SU-DHL-6 (cell line): Measurements from ENCODE around the gene SMLR1.

ENCODE experiments used
- H2AFZ ChIP-seq: fragments of 200-600 bp; sonication (generic); 2 replicates; pipeline ENCODE4 v1.6.1; 2014; ENCODE audit warnings: low read depth, mild to moderate bottlenecking, moderate library complexity, mixed read lengths, antibody characterized with exemption, low read length; ENCODE audit not compliant: severe bottlenecking
- H3F3A ChIP-seq: fragments of 200-600 bp; shearing (Covaris generic); 2 replicates; pipeline ENCODE4 v1.6.0; 2016; ENCODE audit warnings: antibody characterized with exemption, mild to moderate bottlenecking; ENCODE audit not compliant: insufficient read depth
- H3K27ac ChIP-seq: fragments of 200-600 bp; sonication (generic); 2 replicates; pipeline ENCODE4 v1.5.1; 2016; ENCODE audit warnings: low read depth, mild to moderate bottlenecking, low read length, moderate library complexity, mixed read lengths
- H3K27me3 ChIP-seq: fragments of 200-600 bp; sonication (generic), shearing (Covaris generic); 2 replicates; pipeline ENCODE4 v1.6.0; 2014; ENCODE audit warnings: mild to moderate bottlenecking, low read length
- H3K36me3 ChIP-seq: fragments of 200-600 bp; sonication (generic); 2 replicates; pipeline ENCODE4 v1.6.1; 2014; ENCODE audit warnings: mild to moderate bottlenecking, low read length, mixed read lengths
- H3K4me2 ChIP-seq: fragments of 300-600, 200-600 bp; shearing (Covaris generic), sonication (generic); 2 replicates; pipeline ENCODE4 v1.6.0; 2014; ENCODE audit warnings: low read length, low read depth, mild to moderate bottlenecking; ENCODE audit not compliant: poor library complexity, severe bottlenecking
- H3K4me3 ChIP-seq: fragments of 200-600 bp; sonication (generic); 2 replicates; pipeline ENCODE4 v1.5.1; 2014; ENCODE audit warnings: antibody characterized with exemption, low read length, mild to moderate bottlenecking, mixed read lengths; ENCODE audit not compliant: insufficient read depth, poor library complexity, severe bottlenecking
- H3K79me2 ChIP-seq: fragments of 200-600 bp; sonication (generic); 2 replicates; pipeline ENCODE4 v1.6.1; 2014; ENCODE audit warnings: mild to moderate bottlenecking, low read length, moderate library complexity; ENCODE audit not compliant: insufficient read depth
- H3K9ac ChIP-seq: fragments of 200-600 bp; sonication (generic); 2 replicates; pipeline ENCODE4 v1.7.0; 2014; ENCODE audit warnings: mild to moderate bottlenecking, low read length
- H3K9me2 ChIP-seq: fragments of 200-600 bp; sonication (generic); replicated peaks from 2 replicates; pipeline ENCODE4 v1.6.1; 2014; ENCODE audit warnings: low read length; ENCODE audit not compliant: insufficient read depth
- H3K9me3 ChIP-seq: fragments of 200-600 bp; sonication (generic); 2 replicates; pipeline ENCODE4 v1.6.1; 2014; ENCODE audit warnings: low read length, mixed read lengths; ENCODE audit not compliant: insufficient read depth
- H4K20me1 ChIP-seq: fragments of 200-600 bp; sonication (generic); 2 replicates; pipeline ENCODE4 v1.6.1; 2014; ENCODE audit warnings: low read depth, mild to moderate bottlenecking, antibody characterized with exemption, low read length, moderate library complexity, mixed read lengths
- EZH2phosphoT487 ChIP-seq: fragments of 200-600 bp; sonication (generic), shearing (Covaris generic); conservative IDR thresholded peaks from 2 replicates; pipeline ENCODE4 v1.6.1; 2018; ENCODE audit warnings: mild to moderate bottlenecking, antibody characterized with exemption, low read length, moderate library complexity, mixed read lengths
- TF ChIP-seq, protein P1 (sequence below): fragments of 200-600 bp; sonication (generic); IDR thresholded peaks from one replicate; pipeline ENCODE4 v1.5.1; 2017; ENCODE audit warnings: antibody characterized with exemption, mild to moderate bottlenecking, low read length, moderate library complexity; ENCODE audit not compliant: insufficient read depth, poor library complexity, severe bottlenecking

SMLR1 gene

DNA sequence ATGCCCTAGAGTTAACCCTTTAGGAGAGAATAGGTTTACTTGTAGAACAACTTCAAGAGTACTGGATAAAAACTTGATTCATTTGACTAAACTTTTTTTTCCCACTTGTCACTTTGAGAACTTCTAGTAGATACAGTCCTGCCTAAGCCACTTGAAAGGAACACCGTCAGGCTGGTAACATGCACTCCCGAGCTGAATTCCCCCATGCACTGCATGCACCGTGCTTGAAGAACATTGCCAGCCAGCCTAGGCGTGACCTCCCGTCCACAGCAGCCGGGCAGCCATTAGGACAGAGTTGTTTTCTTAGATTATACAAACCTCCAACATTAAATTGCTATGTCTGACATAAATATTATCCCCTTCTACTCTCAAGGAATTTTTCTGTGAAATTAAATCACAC is 52.6 kb downstream of the SMLR1 start:
- Histone ChIP-seq H3K9me3 (no peaks in the 10 kb centered on the region), H3K27me3 (no peaks in the 10 kb centered on the region), H3K9me2 (no peaks in the 10 kb centered on the region), H3K36me3 (no peaks in the 10 kb centered on the region), H3K79me2 (no peaks in the 10 kb centered on the region), H3K9ac (no peak overlapping the region), H2AFZ (no peak overlapping the region), H3K27ac (no peak overlapping the region), H3F3A (no peaks in the 10 kb centered on the region), H3K4me3 (no peak overlapping the region), H4K20me1 (no peaks in the 10 kb centered on the region), H3K4me2 (no peak overlapping the region)
- TF ChIP-seq, protein P1, sequence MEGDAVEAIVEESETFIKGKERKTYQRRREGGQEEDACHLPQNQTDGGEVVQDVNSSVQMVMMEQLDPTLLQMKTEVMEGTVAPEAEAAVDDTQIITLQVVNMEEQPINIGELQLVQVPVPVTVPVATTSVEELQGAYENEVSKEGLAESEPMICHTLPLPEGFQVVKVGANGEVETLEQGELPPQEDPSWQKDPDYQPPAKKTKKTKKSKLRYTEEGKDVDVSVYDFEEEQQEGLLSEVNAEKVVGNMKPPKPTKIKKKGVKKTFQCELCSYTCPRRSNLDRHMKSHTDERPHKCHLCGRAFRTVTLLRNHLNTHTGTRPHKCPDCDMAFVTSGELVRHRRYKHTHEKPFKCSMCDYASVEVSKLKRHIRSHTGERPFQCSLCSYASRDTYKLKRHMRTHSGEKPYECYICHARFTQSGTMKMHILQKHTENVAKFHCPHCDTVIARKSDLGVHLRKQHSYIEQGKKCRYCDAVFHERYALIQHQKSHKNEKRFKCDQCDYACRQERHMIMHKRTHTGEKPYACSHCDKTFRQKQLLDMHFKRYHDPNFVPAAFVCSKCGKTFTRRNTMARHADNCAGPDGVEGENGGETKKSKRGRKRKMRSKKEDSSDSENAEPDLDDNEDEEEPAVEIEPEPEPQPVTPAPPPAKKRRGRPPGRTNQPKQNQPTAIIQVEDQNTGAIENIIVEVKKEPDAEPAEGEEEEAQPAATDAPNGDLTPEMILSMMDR = no peak
- TF ChIP-seq EZH2phosphoT487 = no peak

DNA sequence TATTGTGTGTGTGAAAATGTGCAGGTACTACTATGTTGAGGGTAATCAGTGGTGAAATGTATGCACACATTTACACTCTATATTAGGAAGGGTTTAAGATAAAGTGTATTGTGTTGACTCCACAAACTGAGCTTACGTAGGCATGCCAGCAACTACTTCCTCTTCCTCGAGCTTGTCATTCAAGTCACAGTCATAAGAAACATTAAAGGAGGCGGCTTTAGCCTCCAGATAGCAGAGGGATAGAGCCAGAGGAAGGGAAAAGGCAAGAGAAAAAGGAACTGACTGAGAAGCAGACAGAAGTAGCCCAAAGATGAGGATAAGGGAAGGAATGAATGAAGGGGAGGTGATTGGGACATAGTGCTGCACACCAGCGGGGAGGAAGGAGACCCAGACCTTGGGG is 55.2 kb downstream of the SMLR1 start:
- H3F3A ChIP-seq = no peaks in the 10 kb centered on the region
- no peaks in the 10 kb centered on the region for H3K9me2 ChIP-seq
- TF ChIP-seq EZH2phosphoT487 = no peak
- TF ChIP-seq, protein P1 = no peak
- H3K27ac ChIP-seq = no peak overlapping the region
- H3K79me2 ChIP-seq = no peaks in the 10 kb centered on the region
- H3K4me2 ChIP-seq = no peak overlapping the region
- no peaks in the 10 kb centered on the region for H3K36me3 ChIP-seq
- H3K27me3 ChIP-seq = no peaks in the 10 kb centered on the region
- H3K9me3 ChIP-seq = no peaks in the 10 kb centered on the region
- H3K4me3 ChIP-seq = no peak overlapping the region
- H3K9ac ChIP-seq = no peak overlapping the region
- H2AFZ ChIP-seq = no peak overlapping the region
- H4K20me1 ChIP-seq = no peaks in the 10 kb centered on the region

DNA sequence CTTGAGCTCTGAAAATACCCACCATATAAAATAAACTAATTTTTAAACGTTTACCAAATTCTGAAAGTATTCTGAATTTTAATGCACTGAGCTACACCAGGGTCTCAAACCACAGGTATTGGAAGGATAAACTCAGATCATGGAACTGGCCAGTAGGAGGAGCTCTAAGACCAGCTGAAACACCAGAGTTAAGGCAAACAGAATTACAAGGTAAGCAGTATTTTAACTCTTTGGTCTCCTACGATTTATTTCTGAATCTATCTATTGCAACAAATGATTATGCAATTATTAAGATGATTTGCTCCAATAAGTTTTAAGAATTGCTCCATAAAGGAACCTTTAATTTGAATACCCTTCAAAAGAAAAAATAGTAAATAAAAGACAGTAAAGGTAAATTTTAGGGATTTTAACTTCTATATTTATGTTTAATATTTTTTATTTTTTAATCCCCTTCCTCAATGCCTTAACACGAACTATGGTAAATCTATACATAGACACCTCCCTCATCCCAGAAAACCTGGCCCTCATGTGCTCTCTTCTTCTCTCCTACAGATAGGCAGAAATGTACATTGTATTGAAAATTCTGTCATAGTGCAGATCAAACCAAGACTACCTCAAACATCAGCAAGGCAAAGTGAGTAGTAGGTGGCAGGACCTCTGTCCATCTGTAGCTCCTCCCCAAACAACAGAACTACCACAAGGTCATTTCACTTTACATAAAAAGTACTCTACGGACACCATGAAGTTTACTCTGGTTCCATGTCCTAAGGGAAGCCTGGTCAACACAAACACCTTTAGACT is 58.4 kb downstream of the SMLR1 start:
- no peaks in the 10 kb centered on the region for H3K9me3 ChIP-seq
- no peaks in the 10 kb centered on the region for H3K27me3 ChIP-seq
- H3K79me2 ChIP-seq = no peaks in the 10 kb centered on the region
- no peaks in the 10 kb centered on the region for H3F3A ChIP-seq
- no peak overlapping the region for H3K4me3 ChIP-seq
- H3K9ac ChIP-seq = no peak overlapping the region
- H4K20me1 ChIP-seq = no peaks in the 10 kb centered on the region
- TF ChIP-seq EZH2phosphoT487 = no peak
- TF ChIP-seq, protein P1 = peak; percentile 66
- H2AFZ ChIP-seq = no peak overlapping the region
- no peaks in the 10 kb centered on the region for H3K36me3 ChIP-seq
- H3K4me2 ChIP-seq = no peak overlapping the region
- H3K9me2 ChIP-seq = no peaks in the 10 kb centered on the region
- no peak overlapping the region for H3K27ac ChIP-seq
